A673 (cell line): Measurements from ENCODE around the gene CNIH4.
"Not testable (repeated sequence)": the region's sequence is repeated elsewhere in the genome, so short reads cannot be mapped to it uniquely, and the experiment has no call there.

ENCODE experiments used
- EZH2 ChIP-seq: fragments of 200-600 bp; sonication (generic); IDR thresholded peaks from 2 replicates; pipeline ENCODE4 v1.6.1; 2017; ENCODE audit warnings: borderline replicate concordance, low read depth, mild to moderate bottlenecking, mixed read lengths, antibody characterized with exemption, low read length; ENCODE audit not compliant: poor library complexity, severe bottlenecking
- TF ChIP-seq, protein P1 (sequence below): fragments of 300-800, 200-600 bp; sonication (generic); conservative IDR thresholded peaks from 2 replicates; pipeline ENCODE4 v1.5.1; 2017; ENCODE audit warnings: low read depth, mild to moderate bottlenecking, antibody characterized with exemption, low read length, moderate library complexity, mixed read lengths

DNA sequence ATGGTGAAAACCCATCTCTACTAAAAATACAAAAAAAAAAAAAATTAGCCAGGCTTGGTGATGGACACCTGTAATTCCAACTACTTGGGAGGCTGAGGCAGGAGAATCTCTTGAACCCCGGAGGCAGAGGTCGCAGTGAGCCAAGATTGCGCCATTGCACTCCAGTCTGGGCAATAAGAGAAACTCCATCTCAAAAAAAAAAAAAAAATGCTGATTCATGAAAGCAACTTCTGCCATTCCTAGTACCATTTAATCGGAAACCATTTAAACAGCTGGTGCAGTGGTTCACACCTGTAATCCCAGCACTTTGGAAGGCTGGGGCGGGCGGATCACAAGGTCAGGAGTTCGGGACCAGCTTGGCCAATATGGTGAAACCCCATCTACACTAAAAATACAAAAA lies 72.0 kb downstream of the CNIH4 start:
- TF ChIP-seq, protein P1, sequence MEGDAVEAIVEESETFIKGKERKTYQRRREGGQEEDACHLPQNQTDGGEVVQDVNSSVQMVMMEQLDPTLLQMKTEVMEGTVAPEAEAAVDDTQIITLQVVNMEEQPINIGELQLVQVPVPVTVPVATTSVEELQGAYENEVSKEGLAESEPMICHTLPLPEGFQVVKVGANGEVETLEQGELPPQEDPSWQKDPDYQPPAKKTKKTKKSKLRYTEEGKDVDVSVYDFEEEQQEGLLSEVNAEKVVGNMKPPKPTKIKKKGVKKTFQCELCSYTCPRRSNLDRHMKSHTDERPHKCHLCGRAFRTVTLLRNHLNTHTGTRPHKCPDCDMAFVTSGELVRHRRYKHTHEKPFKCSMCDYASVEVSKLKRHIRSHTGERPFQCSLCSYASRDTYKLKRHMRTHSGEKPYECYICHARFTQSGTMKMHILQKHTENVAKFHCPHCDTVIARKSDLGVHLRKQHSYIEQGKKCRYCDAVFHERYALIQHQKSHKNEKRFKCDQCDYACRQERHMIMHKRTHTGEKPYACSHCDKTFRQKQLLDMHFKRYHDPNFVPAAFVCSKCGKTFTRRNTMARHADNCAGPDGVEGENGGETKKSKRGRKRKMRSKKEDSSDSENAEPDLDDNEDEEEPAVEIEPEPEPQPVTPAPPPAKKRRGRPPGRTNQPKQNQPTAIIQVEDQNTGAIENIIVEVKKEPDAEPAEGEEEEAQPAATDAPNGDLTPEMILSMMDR = not testable (repeated sequence)
- not testable (repeated sequence) for TF ChIP-seq EZH2
